B cell (primary cell): ENCODE results near the gene CCDC9B. TPM values are rescaled to one million over a fixed set of nuclear protein-coding genes. Genes with fewer than 3 reads are reported as not detected.

Experiments
- ATAC-seq: fragments of 200-7000 bp; cut with Tn5 transposase; one replicate; pipeline ENCODE4 v1.10.0; 2021; ENCODE audit warnings: low read depth, mild to moderate bottlenecking, moderate number of reproducible peaks, moderate library complexity
- CTCF ChIA-PET: fragments of 350-600 bp; sonication (Branson Sonifier 250); formaldehyde crosslinking; loops from one replicate; lab custom pipeline; 2021; ENCODE audit warnings: antibody characterized with exemption, inconsistent platforms; lab: Charles Lee
- POLR2A ChIA-PET: fragments of 350-600 bp; sonication (Branson Sonifier 250); formaldehyde crosslinking; loops from one replicate; lab custom pipeline; 2021; ENCODE audit warnings: antibody characterized with exemption; lab: Charles Lee
- DNase-seq: peaks from one replicate; pipeline ENCODE4 v3.0.0; 2013
- H2AFZ ChIP-seq: 2 replicates; pipeline ENCODE4 v1.6.1; 2012; ENCODE audit warnings: mild to moderate bottlenecking, low read depth, low read length; ENCODE audit not compliant: insufficient read depth, poor library complexity, severe bottlenecking
- H3K27ac ChIP-seq, 2 donors: 1 replicate in 1 of 2; 2 replicates in 1 of 2; pipeline ENCODE4 v1.5.1; 2012 to 2013; ENCODE audit warnings: low read length in 2 of 2, mild to moderate bottlenecking in 2 of 2, moderate library complexity in 1 of 2
- H3K27me3 ChIP-seq, 4 experiments: fragments of 200-600 bp in 1 of 4; sonication (generic) in 1 of 4; replicated peaks in 1 of 4; 1 replicate in 2 of 4; 2 replicates in 2 of 4; pipeline versions ENCODE4 v1.6.1 to v1.7.0; 2013 to 2016; ENCODE audit warnings: low read length in 3 of 4, mild to moderate bottlenecking in 2 of 4, mixed read lengths in 1 of 4, moderate library complexity in 1 of 4; ENCODE audit not compliant: insufficient read depth in 4 of 4, control insufficient read depth in 3 of 4; ENCODE audit errors: control extremely low read depth in 1 of 4
- H3K36me3 ChIP-seq, 2 experiments: replicated peaks in 1 of 2; 1 replicate in 1 of 2; 2 replicates in 1 of 2; pipeline versions ENCODE4 v1.6.1 to v1.7.1; 2013; ENCODE audit warnings: low read length in 1 of 2; ENCODE audit not compliant: insufficient read depth in 2 of 2, control insufficient read depth in 1 of 2; ENCODE audit errors: control extremely low read depth in 1 of 2, extremely low read depth in 1 of 2
- H3K4me1 ChIP-seq, 2 donors: fragments of 200-600 bp in 1 of 2; sonication (generic) in 1 of 2; 1 replicate in 1 of 2; 2 replicates in 1 of 2; pipeline versions ENCODE4 v1.5.1 to v1.6.1; 2013 to 2017; ENCODE audit warnings: low read length in 2 of 2; ENCODE audit not compliant: control insufficient read depth in 2 of 2, insufficient read depth in 2 of 2
- H3K4me2 ChIP-seq: replicated peaks from 2 replicates; pipeline ENCODE3; 2012; ENCODE audit warnings: mild to moderate bottlenecking, low read depth, low read length; ENCODE audit not compliant: poor library complexity, severe bottlenecking
- H3K4me3 ChIP-seq, 5 experiments: fragments of 200-600 bp in 1 of 5; sonication (generic) in 1 of 5; 1 replicate in 3 of 5; 2 replicates in 2 of 5; pipeline versions ENCODE4 v1.5.1 to v1.7.0; 2011 to 2016; ENCODE audit warnings: low read length in 4 of 5, mild to moderate bottlenecking in 4 of 5, low read depth in 2 of 5, control low read depth in 1 of 5, moderate library complexity in 1 of 5; ENCODE audit not compliant: insufficient read depth in 1 of 5; ENCODE audit errors: control extremely low read depth in 1 of 5, extremely low read depth in 1 of 5
- H3K79me2 ChIP-seq: fragments of 200-600 bp; sonication (generic); one replicate; pipeline ENCODE4 v1.6.0; 2016; ENCODE audit warnings: low read length; ENCODE audit not compliant: control insufficient read depth, insufficient read depth
- H3K9ac ChIP-seq: fragments of 200-600 bp; sonication (generic); 2 replicates; pipeline ENCODE4 v1.6.1; 2017; ENCODE audit warnings: mild to moderate bottlenecking, low read length, moderate library complexity
- H3K9me3 ChIP-seq, 3 donors: one replicate each; pipeline versions ENCODE4 v1.6.1 to v1.7.1; 2013; ENCODE audit warnings: low read length in 2 of 3; ENCODE audit not compliant: control insufficient read depth in 2 of 3, insufficient read depth in 1 of 3; ENCODE audit errors: control extremely low read depth in 1 of 3
- H4K20me1 ChIP-seq: 2 replicates; pipeline ENCODE4 v1.6.0; 2012; ENCODE audit warnings: mild to moderate bottlenecking, low read length; ENCODE audit not compliant: insufficient read depth, control insufficient read depth, poor library complexity, severe bottlenecking
- H3K27ac Mint-ChIP-seq: one replicate; pipeline ENCODE4 v1.8.0; 2021; ENCODE audit warnings: mixed read lengths
- H3K27me3 Mint-ChIP-seq: one replicate; pipeline ENCODE4 v1.8.0; 2021; ENCODE audit warnings: mixed read lengths
- H3K4me1 Mint-ChIP-seq: one replicate; pipeline ENCODE4 v1.8.0; 2021; ENCODE audit warnings: mixed read lengths
- H3K4me3 Mint-ChIP-seq: one replicate; pipeline ENCODE4 v1.8.0; 2021; ENCODE audit warnings: mixed read lengths
- H3K9me3 Mint-ChIP-seq: one replicate; pipeline ENCODE4 v1.8.0; 2022; ENCODE audit warnings: mixed read lengths; ENCODE audit not compliant: insufficient read depth
- CTCF ChIP-seq: fragments of 200-600 bp; IDR thresholded peaks from one replicate; pipeline ENCODE4 v1.8.0; 2022; ENCODE audit warnings: antibody characterized with exemption, mild to moderate bottlenecking
- EZH2 ChIP-seq: IDR thresholded peaks from 2 replicates; pipeline ENCODE4 v1.6.1; 2012; ENCODE audit warnings: borderline replicate concordance, low read depth, mild to moderate bottlenecking, moderate library complexity, low read length; ENCODE audit not compliant: insufficient read depth, poor library complexity, severe bottlenecking
- WGBS: methylation state at CpG from one replicate; pipeline ENCODE4 v1.1.5; 2013; ENCODE audit warnings: missing lambda C conversion rate; ENCODE audit not compliant: insufficient coverage; 5-methylcytosine and 5-hydroxymethylcytosine counted together
- intact Hi-C: fragments of 100-400 bp; cut with micrococcal nuclease; formaldehyde crosslinking; loops from one replicate; pipeline ENCODE4 v1.10.0; 2022
- polyA plus RNA-seq: library from polyadenylated mRNA; depleted of rRNA; stranded (reverse); fragments of >200 nt; gene quantifications from 2 replicates; pipeline ENCODE4 v1.2.3, GENCODE V29; 2012
- total RNA-seq, 2 donors: library from RNA; stranded (reverse); fragments of 120-200 nt in 1 of 2; gene quantifications; 1 replicate in 1 of 2; 2 replicates in 1 of 2; pipeline versions ENCODE4 v1.2.3 to v1.2.4, GENCODE V29; 2013 to 2022

CCDC9B gene
- total and polyA plus RNA-seq, 2 donors (not counting 1 experiment from before 2014, with no cell fraction given) = 1.6 to 2.4 TPM

- Histone ChIP-seq H3K9ac (peak overlapping the region; percentile 73), H2AFZ (peak overlapping the region; percentile 75), H3K79me2 (peaks cover 7% of the 10 kb centered on the region), H3K27me3 (peaks cover 0 to 6% (median 0%) of the 10 kb centered on the region in 4 experiments), H3K4me1 (peaks cover 6 to 11% of the 10 kb centered on the region in 2 donors), H3K27ac (no peak overlapping the region), H3K4me3 (peak overlapping the region in 4 of 5 experiments; percentile 48 to 78 (median 56)), H3K9me3 (no peaks in the 10 kb centered on the region), H3K36me3 (peaks cover 0 to 7% of the 10 kb centered on the region in 2 experiments), H3K4me2 (peak overlapping the region; percentile 98), H4K20me1 (peaks cover 29% of the 10 kb centered on the region)
- POLR2A ChIA-PET = interaction anchor here (1.1 kb wide), 1 partner anchor 10 kb away, joined by 3 read pairs; no protein-coding TSS in a partner anchor
- WGBS = 9% methylated on average over 29 of the region's 31 CpGs
- Mint-ChIP-seq H3K27ac (no peak overlapping the region), H3K9me3 (no peaks in the 10 kb centered on the region), H3K27me3 (peaks cover 8% of the 10 kb centered on the region), H3K4me3 (peak overlapping the region; percentile 81), H3K4me1 (peaks cover 12% of the 10 kb centered on the region)
- ATAC-seq = peak; percentile 25
- CTCF ChIA-PET = interaction anchor here (1.0 to 1.2 kb wide), 2 partner anchors 10 to 80 kb away, joined by 3 read pairs; no protein-coding TSS in a partner anchor
- no peak for DNase-seq
- intact Hi-C loops = loop anchor here (1.0 kb wide), 3 partner anchors 10 to 82 kb away; partner anchors contain the start of genes BAHD1 and KNSTRN
- TF ChIP-seq CTCF (no peak), EZH2 (no peak)
These were observed 18.0 kb upstream of the CCDC9B start for GRCh38 chr15:40358471-40359353.
